OCI-LY7 (cell line): ENCODE results near the gene FLAD1. TPM values are rescaled to one million over a fixed set of nuclear protein-coding genes. Genes with fewer than 3 reads are reported as not detected.

Experiments used
- BruUV-seq: library from RNA; stranded (reverse); fragments of 400-500 nt; replicated peaks from 2 replicates; lab custom pipeline; 2021; lab: Mats Ljungman, UMichigan
- CTCF ChIA-PET: fragments of 300-600 bp; sonication (Branson Sonifier 250); formaldehyde crosslinking; loops from one replicate; lab custom pipeline; 2022; ENCODE audit warnings: antibody characterized with exemption; ENCODE audit not compliant: unreplicated experiment; lab: Charles Lee
- POLR2A ChIA-PET: fragments of 300-600 bp; sonication (Branson Sonifier 250); formaldehyde crosslinking; loops from one replicate; lab custom pipeline; 2022; ENCODE audit warnings: antibody characterized with exemption; lab: Charles Lee
- DNase-seq: peaks from one replicate; pipeline ENCODE4 v3.0.0-alpha.2; 2015; ENCODE audit warnings: low spot score
- H2AFZ ChIP-seq: fragments of 200-600 bp; sonication (generic), shearing (Covaris generic); 2 replicates; pipeline ENCODE4 v1.6.1; 2014; ENCODE audit warnings: mild to moderate bottlenecking, antibody characterized with exemption, low read length, moderate library complexity
- H3K27ac ChIP-seq: fragments of 200-600 bp; sonication (generic); 2 replicates; pipeline ENCODE4 v1.5.1; 2014; ENCODE audit warnings: mixed run types, low read depth, mild to moderate bottlenecking, moderate library complexity, low read length, inconsistent platforms; ENCODE audit not compliant: poor library complexity, severe bottlenecking
- H3K36me3 ChIP-seq: fragments of 200-600 bp; sonication (generic); 2 replicates; pipeline ENCODE4 v1.6.1; 2014; ENCODE audit warnings: mild to moderate bottlenecking, antibody characterized with exemption, low read length, moderate library complexity, mixed read lengths; ENCODE audit not compliant: insufficient read depth
- H3K4me1 ChIP-seq: fragments of 200-600 bp; sonication (generic); 2 replicates; pipeline ENCODE4 v1.5.1; 2014; ENCODE audit warnings: mild to moderate bottlenecking, low read length; ENCODE audit not compliant: insufficient read depth, poor library complexity, severe bottlenecking
- H3K4me2 ChIP-seq: fragments of 200-600 bp; sonication (generic); 2 replicates; pipeline ENCODE4 v1.6.1; 2014; ENCODE audit warnings: mild to moderate bottlenecking, low read length
- H3K4me3 ChIP-seq: fragments of 200-600 bp; sonication (generic); 2 replicates; pipeline ENCODE4 v1.5.1; 2014; ENCODE audit warnings: mild to moderate bottlenecking, low read depth, low read length; ENCODE audit not compliant: poor library complexity, severe bottlenecking
- H3K79me2 ChIP-seq: fragments of 200-600 bp; sonication (generic); 2 replicates; pipeline ENCODE4 v1.6.1; 2016; ENCODE audit warnings: low read depth, mild to moderate bottlenecking, low read length, moderate library complexity, mixed read lengths; ENCODE audit not compliant: insufficient read depth
- H3K9me2 ChIP-seq: fragments of 200-600 bp; sonication (generic); 2 replicates; pipeline ENCODE4 v1.6.1; 2016; ENCODE audit warnings: mild to moderate bottlenecking, low read length, mixed read lengths; ENCODE audit not compliant: insufficient read depth
- H3K9me3 ChIP-seq: fragments of 200-600 bp; sonication (generic); 2 replicates; pipeline ENCODE4 v1.6.1; 2014; ENCODE audit warnings: mild to moderate bottlenecking, mixed run types, low read length, mixed read lengths
- H4K20me1 ChIP-seq: fragments of 200-600 bp; sonication (generic); 2 replicates; pipeline ENCODE4 v1.6.1; 2014; ENCODE audit warnings: mild to moderate bottlenecking, antibody characterized with exemption, low read length, moderate library complexity, mixed read lengths; ENCODE audit not compliant: insufficient read depth
- EZH2phosphoT487 ChIP-seq: fragments of 200-600 bp; sonication (generic); IDR thresholded peaks from 2 replicates; pipeline ENCODE4 v1.6.1; 2018; ENCODE audit warnings: low read depth, borderline replicate concordance, mild to moderate bottlenecking, mixed run types, antibody characterized with exemption, low read length, moderate library complexity, mixed read lengths
- intact Hi-C: fragments of 100-400 bp; cut with micrococcal nuclease; formaldehyde crosslinking; loops from one replicate; pipeline ENCODE4 v1.10.0; 2022; ENCODE audit not compliant: unreplicated experiment
- total RNA-seq, 2 experiments: library from RNA; depleted of rRNA in 1 of 2; stranded (reverse); fragments of >200 nt in 1 of 2; shearing (Covaris generic) in 1 of 2; gene quantifications; 2 replicates each; pipeline ENCODE4 v1.2.3, GENCODE V29; 2014 to 2022
- TF ChIP-seq, protein P1 (sequence below): fragments of 200-600 bp; sonication (generic); conservative IDR thresholded peaks from 2 replicates; pipeline ENCODE4 v1.5.1; 2014; ENCODE audit warnings: mild to moderate bottlenecking, antibody characterized with exemption, low read length, moderate library complexity, mixed read lengths

FLAD1 gene
- total RNA-seq, 2 experiments from 2014 or later: 52.7 to 57.9 TPM

GRCh38 chr1:155010211-155010918 lies 27.2 kb downstream of the FLAD1 start:
- ChIA-PET POLR2A (interaction anchor here (0.6 kb wide), 1 partner anchor 213 kb away, joined by 3 read pairs; no protein-coding TSS in a partner anchor), CTCF (no interaction called here)
- no peaks in the 10 kb centered on the region for H4K20me1 ChIP-seq
- H3K4me3 ChIP-seq: no peak overlapping the region
- H3K4me2 ChIP-seq: no peak overlapping the region
- intact Hi-C loops: no loop called here
- H3K9me3 ChIP-seq: no peaks in the 10 kb centered on the region
- no peak overlapping the region for H3K27ac ChIP-seq
- peaks cover 80% of the 10 kb centered on the region for H3K4me1 ChIP-seq
- no peaks in the 10 kb centered on the region for H3K79me2 ChIP-seq
- no peak for DNase-seq
- no peaks in the 10 kb centered on the region for H3K9me2 ChIP-seq
- TF ChIP-seq EZH2phosphoT487: no peak
- TF ChIP-seq, protein P1, sequence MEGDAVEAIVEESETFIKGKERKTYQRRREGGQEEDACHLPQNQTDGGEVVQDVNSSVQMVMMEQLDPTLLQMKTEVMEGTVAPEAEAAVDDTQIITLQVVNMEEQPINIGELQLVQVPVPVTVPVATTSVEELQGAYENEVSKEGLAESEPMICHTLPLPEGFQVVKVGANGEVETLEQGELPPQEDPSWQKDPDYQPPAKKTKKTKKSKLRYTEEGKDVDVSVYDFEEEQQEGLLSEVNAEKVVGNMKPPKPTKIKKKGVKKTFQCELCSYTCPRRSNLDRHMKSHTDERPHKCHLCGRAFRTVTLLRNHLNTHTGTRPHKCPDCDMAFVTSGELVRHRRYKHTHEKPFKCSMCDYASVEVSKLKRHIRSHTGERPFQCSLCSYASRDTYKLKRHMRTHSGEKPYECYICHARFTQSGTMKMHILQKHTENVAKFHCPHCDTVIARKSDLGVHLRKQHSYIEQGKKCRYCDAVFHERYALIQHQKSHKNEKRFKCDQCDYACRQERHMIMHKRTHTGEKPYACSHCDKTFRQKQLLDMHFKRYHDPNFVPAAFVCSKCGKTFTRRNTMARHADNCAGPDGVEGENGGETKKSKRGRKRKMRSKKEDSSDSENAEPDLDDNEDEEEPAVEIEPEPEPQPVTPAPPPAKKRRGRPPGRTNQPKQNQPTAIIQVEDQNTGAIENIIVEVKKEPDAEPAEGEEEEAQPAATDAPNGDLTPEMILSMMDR: no peak
- no TSS peak for BruUV-seq
- H3K36me3 ChIP-seq: peaks cover 8% of the 10 kb centered on the region; the same call in 1 of the 2 replicates
- no peak overlapping the region for H2AFZ ChIP-seq

- no peak overlapping the region for H3K4me2 ChIP-seq
- CTCF ChIA-PET: no interaction called here
- POLR2A ChIA-PET: interaction anchor here (0.6 kb wide), 1 partner anchor 972 kb away, joined by 4 read pairs; no protein-coding TSS in a partner anchor
- BruUV-seq: no TSS peak
- no peak for DNase-seq
- no peak overlapping the region for H2AFZ ChIP-seq
- H3K9me2 ChIP-seq: no peaks in the 10 kb centered on the region
- no peak overlapping the region for H3K27ac ChIP-seq
- H3K9me3 ChIP-seq: no peaks in the 10 kb centered on the region
- peaks cover 14% of the 10 kb centered on the region; the same call in 1 of the 2 replicates for H3K36me3 ChIP-seq
- H4K20me1 ChIP-seq: no peaks in the 10 kb centered on the region
- intact Hi-C loops: no loop called here
- H3K79me2 ChIP-seq: no peaks in the 10 kb centered on the region
- H3K4me3 ChIP-seq: no peak overlapping the region
- peaks cover 80% of the 10 kb centered on the region for H3K4me1 ChIP-seq
- no peak for TF ChIP-seq EZH2phosphoT487
- TF ChIP-seq, protein P1: no peak
Measured at GRCh38 chr1:155011004-155011416, 27.9 kb downstream of the FLAD1 start.

DNA sequence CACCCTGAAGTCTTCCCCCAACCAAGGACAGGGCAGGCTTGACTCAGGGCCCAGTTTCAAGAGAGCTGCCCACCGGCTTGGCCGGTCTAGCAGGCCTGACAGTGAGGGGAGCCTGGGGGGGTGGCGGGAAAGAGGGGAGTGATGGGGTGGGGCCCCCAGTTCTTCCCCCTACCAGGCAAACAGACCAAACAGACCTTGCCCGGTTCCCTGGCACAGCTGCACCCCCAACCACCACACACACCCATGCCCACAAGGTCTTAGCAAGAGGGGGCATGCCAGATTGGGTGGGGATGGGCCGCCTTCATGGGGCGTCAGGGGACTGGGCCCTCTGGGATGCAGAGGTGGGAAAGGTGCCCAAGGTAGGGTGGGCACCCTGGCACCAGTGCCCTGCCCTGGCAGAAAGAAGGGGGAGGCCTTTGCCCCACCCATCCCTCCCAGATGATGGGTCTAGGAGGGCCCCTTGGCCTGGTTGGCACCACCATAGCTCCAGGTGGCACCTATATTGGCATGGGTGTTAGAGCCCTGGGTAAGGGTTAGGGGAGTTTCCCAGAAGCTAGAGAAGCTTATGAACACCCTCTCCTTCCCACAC lies 28.4 kb downstream of the FLAD1 start:
- intact Hi-C loops: no loop called here
- ChIA-PET CTCF (interaction anchor here (0.5 kb wide), 1 partner anchor 45 kb away, joined by 4 read pairs; no protein-coding TSS in a partner anchor), POLR2A (interaction anchor here (0.6 kb wide), 1 partner anchor 972 kb away, joined by 4 read pairs; no protein-coding TSS in a partner anchor)
- BruUV-seq: no TSS peak
- Histone ChIP-seq H3K9me2 (no peaks in the 10 kb centered on the region), H3K9me3 (no peaks in the 10 kb centered on the region), H3K4me2 (no peak overlapping the region), H3K36me3 (peaks cover 19% of the 10 kb centered on the region; the same call in 1 of the 2 replicates), H3K27ac (no peak overlapping the region), H2AFZ (no peak overlapping the region), H3K4me1 (peaks cover 80% of the 10 kb centered on the region), H3K4me3 (no peak overlapping the region), H4K20me1 (no peaks in the 10 kb centered on the region), H3K79me2 (no peaks in the 10 kb centered on the region)
- DNase-seq: no peak
- TF ChIP-seq EZH2phosphoT487: no peak
- TF ChIP-seq, protein P1: no peak
